DMS 273 (cell line): ENCODE data around the gene NR4A1.

Experiments
- DNase-seq: peaks from one replicate; lab custom pipeline; 2025; ENCODE audit not compliant: unreplicated experiment; lab: John Stamatoyannopoulos, UW

Gene NR4A1

DNA sequence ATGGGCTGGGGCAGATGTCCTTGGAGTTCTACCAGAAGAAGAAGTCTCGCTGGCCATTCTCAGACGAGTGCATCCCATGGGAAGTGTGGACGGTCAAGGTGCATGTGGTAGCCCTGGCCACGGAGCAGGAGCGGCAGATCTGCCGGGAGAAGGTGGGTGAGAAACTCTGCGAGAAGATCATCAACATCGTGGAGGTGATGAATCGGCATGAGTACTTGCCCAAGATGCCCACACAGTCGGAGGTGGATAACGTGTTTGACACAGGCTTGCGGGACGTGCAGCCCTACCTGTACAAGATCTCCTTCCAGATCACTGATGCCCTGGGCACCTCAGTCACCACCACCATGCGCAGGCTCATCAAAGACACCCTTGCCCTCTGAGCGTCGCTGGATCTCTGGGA, 25.6 kb downstream of the NR4A1 start:
- no peak for DNase-seq

DNA sequence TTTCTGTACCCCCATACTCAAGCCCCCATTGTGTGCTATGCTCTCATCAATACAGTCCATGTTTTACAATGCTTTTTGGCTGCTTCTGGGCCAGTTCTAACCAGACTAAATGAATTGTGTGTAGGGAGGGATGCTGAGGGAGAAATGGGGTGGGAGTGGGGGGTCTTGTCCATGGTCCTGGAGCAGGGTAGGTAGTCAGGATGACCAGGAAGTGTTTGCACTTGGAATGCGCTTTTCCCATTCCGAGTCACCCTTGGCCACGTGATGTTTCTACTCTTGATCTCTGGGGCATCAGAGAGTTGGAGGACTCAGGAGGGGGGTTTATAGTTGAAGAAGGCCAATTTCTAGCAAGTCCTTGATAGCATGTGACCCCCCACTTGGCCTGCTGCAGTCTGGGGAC, 27.0 kb downstream of the NR4A1 start:
- no peak for DNase-seq

DNA sequence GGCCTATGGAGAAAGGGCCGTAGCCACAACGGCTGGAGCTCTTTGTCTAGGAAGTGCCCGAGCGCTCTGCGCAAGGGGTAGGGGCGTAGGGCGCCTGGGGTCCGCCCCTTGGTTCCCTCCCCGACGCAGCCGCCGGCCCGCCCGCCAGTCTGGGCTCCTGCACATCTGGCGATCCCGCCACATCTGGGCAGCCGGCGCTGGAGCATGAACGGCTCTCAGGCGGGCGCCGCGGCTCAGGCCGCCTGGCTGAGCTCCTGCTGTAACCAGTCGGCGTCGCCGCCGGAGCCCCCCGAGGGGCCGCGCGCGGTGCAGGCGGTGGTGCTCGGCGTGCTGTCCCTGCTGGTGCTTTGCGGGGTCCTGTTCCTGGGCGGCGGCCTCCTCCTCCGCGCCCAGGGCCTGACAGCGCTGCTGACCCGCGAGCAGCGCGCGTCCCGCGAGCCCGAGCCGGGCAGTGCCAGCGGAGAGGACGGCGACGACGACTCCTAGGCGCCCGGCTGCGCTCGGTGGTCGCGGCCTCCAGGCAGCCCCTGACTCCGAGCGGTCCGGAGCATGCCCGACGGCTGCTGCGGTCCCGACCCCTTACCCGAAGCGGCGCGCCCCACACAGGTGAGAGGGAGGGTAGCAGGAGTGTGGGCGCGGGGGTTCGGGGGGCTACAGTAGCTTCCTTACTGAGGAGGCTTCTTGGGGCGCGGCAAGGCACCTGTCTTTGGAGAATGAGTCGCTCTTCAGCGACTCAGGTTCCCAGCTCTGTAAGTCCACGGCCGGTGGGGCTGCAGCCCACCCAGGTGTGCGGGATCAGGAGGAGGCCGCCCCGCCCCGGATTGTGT, 28.5 kb downstream of the NR4A1 start, which contains the start of gene SMIM41:
Gene SMIM41 (plus strand): TSS at position 129 of the 827 bp plus-strand sequence. CDS start 76 bp downstream, at position 205.
- DNase-seq, result no peak

DNA sequence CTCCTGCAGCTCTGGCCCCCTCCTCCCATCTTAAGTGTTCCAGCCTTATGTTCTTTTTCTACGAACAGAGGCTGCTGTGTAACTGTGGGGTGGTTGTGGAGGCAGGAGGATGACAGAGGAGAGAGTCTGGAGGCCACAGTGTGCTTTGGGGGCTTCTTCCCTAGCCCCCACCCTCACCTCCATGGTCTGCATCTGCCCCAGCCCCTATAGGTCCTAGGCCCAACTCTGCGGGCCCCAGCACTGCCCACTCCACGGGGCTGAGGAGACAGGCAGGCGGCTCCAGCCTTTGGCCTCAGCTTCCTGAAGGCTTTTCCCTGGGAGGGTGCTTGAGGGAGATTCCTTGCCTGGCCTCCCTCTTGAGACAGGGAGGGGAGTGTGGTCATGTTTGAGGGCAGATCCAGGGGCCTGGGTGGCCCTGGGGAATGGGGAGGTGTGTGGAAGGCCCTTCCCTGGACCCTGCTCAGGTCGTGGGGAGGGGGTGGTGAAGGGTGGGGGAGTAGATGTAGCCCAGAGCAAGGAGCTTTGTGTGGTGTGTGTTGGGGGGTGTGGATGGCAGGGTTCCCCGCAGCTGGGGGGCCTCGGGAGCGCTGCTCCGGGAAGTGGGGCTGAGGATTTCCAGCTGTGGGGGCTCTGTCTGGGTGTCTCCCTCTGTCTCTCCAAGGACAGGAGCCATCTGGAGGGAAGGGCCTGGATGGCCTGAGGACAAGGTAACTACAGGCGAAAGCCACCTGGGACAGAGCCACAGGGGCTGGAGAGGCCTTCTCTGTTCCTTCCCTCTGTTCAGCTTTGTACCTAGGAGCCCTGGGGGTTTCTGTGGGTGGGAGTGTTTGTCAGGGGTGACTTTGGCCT, 29.4 kb downstream of the NR4A1 start:
- DNase-seq, result no peak

DNA sequence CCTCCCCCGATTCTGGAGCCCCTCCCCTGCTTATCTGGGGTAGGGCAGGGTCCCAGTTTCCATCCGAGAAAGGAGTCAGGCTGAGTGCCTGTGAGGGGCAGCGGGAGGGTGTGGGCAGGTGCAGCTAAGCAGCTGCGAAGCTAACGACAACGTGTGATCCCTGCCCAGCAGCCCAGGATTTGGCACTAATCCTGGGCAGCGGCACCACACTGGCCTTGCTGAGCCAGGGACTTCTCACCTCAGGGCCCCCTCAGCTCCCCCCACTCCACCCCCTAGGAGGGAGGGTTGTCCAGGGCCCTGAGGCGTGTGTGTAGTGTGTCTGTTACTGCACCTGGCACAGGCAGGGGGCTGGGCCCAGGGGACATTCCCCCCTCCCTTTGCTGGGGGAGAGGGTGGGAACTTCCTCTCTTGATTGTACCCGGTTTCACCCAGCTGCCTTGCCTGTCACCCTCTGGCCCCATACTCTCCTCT, 30.1 kb downstream of the NR4A1 start:
- no peak for DNase-seq

DNA sequence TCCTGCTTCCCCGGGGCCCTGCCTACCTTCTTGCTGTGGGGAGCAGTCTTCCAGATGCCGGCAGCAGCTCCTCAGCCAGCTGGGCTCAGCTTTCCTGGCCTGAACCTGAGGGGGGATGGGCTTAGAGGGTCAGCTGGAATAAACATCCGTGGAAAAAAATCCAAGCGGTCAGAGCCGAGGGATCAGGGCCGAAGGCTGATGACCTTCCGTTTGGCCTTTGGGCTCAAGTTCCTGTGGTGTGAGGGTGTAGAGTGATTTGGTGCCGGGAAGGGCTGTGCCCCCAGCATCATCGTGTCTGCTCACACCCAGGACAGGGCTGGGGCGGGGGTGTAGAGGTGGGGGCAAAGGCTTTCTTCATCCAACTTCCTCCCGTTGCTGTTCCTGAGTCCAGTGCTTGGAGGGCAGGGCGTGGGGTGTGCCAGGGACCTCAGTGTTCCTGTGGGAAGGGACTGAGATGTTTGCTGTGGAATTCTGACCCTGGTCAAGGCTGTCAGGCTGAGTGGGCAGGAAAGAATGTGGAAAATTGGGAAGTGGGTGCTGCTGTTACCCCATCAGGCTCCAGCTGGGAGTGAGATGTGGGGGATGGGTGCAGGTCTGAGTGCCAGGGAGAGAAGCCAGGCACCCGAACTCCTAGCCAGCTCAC, 30.9 kb downstream of the NR4A1 start:
- no peak for DNase-seq

DNA sequence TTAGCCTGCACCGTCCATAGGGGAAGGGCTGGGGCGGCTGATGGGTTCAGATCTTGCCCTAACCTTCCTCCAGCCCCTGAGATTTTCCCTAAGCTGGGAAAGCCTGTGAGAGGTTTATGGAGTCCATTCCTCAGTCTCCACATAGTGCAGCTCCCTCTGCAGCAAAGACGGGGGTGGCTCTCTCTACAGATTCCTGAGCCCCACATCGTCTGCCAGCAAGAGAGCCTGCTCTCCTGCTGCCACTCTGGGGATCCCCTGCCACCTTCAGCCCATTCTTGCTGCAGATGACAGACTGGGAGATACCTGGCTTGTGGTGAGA, 31.4 kb downstream of the NR4A1 start:
- DNase-seq, result no peak

DNA sequence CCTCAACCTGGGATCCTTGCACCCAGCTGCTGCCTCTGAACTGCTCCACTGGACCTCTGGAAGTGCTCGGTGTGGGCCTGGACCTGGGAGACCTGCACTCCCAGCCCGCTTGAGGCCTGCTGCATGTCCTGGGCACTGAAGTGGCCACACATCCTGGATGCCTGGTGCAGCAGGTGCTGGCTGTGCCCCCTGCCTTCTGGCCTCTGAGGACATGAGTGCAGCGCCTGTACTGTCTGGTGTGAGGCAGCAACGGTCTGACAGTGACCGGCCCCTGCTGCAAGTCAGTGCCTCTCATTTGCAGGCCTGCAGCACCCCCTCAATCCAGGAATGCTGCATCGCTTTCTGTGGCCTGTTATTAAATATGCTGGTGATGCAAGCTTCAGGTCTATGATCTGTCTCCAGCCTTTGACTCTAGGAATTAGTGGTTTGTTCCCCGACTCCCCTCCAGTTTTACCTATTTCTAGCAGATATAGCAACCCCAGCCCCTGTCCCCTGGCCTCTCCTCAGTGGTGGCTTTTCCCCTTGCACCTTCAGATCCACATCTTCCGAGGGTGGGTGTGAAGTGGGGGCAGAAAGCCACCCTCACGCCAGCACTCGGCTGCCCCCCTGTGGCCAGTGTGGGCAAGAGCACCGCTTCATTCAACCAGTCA, 31.9 kb downstream of the NR4A1 start:
- peak; percentile 75 for DNase-seq

DNA sequence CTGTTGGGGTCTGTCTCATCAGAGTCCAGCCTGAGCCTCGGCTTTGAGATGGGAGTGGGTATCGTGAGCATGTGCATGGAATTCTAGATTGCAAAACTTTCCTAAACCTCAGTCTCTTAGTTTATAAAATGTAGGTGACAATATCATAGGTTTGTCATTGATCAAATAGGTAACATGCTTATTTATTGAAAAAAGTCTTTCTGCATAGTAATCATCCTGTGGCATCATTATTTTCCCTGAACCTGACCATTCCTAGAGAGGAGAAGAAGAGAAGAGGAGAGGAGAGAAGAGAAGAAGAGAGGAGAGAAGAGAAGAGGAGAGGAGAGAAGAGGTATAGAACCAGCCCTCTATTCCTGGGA, 32.4 kb downstream of the NR4A1 start:
- DNase-seq, result no peak

DNA sequence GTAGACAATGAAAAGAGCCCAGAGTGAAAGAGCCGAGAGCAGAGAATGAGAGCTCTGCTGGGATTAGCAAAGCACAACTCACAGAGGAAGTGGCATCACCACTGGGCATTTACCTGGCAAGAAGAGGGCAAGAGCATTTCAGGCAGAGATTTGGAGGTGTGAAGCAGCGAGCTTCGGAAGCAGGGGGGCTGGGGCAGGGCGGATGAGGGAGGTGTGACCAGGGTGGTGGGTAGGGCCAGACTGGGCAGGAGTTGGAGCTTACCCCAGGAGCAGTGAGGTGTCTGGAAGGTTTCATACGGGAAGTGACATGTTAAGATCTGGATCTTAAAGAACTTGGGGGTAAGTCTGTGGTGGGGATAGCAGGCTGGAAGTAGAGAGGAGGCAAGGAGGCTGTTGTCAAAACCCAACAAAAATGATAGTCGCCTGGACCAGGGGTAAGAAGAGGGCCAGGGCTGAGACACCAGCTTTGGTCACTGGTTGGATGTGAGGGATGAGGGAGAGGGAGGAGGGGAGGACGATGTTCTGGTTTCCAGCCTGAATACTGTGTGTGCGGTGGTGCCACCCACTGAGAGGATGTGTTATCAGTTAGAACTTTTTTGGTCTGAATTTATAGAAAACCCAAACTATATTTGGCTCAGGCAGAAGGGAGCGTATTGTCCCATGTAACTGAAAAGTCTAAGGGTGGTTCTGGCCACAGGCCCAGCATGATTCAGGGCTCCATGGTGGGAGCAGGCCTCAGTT, 33.4 kb downstream of the NR4A1 start:
- DNase-seq, result no peak

DNA sequence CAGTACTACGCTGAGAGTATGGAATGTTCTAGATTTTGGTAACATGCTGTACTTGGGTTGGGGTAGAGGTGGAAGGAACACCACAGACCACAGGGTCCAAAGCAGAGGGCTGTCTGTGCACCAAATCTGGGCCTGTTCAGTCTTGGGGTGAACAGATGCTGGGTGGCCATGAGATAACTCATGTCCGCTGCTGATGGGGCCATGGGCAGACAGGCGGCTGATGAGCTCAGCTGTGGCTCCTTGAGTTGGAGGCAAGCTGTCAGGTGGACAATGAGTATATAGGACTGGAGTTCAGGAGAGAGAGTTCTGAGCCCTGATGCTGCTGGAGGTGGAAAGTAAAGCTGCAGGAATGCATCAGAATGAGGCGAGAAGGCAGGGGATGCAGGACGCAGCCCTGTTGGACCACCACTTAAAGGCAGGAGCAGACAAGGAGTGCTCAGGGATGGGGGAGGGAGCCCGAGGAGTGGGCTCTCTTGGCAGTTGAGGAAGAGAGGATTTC, 34.5 kb downstream of the NR4A1 start:
- DNase-seq, result no peak

DNA sequence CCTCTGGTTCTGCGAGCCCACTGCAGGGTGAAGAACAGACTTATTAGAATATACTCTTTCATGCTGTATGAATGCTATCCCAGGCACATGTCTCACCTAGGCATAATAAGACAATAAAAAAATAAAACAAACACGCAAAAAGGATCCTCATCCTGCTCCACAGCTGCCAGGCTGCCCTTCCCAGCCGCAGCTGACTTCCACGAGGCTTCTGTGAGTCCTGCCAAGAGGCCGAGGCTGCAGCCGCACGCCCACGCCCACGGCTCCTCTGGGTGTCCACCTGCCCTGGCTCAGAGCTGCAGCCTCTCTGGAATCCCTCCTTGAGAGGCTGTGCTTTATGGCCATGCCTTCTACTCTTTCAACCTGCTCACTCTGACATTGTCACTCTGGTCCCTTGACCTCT, 35.1 kb downstream of the NR4A1 start:
- no peak for DNase-seq

DNA sequence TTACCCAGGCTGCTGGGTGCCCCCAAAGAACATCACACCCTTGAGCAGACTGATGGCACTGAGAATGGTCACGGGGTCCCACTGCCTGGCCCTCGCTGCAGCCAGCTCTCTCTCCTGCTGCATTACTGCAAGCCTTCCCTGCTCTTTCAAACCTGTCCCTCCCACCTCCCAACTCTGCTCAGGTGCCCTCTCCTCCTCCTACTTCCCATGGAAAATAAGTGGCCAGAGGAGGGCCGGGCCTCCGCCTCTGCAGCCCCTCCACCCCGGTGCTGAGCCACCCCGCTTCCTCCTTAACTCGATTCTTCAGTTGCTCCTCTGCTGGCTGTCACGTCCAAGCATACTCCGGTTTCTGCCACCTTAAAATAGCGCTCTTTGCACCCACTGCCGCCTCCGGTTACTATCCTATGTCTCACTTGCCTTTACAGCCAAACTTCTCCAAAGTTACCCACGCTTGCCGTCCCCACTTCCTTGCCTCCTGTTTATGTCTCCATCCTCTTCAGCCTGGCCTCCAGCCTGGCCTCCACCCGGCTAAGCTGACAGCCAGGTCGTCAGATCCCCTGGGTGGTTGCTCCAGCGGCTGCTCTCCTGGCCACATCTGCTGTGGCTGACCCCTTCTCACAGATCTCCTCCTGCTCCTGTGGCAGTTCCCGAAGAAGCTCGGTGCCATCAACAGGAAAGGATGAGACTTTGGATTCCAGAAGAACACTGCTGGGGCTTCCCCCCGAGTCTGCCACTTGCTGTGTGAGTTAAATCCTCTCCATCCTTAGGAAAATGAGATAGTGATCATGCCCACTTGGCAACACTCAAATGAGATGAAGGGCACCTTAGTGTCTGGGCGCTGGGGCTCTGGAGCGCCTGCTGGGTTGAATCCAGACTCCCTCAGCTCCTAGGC, 35.9 kb downstream of the NR4A1 start:
- DNase-seq, result no peak

DNA sequence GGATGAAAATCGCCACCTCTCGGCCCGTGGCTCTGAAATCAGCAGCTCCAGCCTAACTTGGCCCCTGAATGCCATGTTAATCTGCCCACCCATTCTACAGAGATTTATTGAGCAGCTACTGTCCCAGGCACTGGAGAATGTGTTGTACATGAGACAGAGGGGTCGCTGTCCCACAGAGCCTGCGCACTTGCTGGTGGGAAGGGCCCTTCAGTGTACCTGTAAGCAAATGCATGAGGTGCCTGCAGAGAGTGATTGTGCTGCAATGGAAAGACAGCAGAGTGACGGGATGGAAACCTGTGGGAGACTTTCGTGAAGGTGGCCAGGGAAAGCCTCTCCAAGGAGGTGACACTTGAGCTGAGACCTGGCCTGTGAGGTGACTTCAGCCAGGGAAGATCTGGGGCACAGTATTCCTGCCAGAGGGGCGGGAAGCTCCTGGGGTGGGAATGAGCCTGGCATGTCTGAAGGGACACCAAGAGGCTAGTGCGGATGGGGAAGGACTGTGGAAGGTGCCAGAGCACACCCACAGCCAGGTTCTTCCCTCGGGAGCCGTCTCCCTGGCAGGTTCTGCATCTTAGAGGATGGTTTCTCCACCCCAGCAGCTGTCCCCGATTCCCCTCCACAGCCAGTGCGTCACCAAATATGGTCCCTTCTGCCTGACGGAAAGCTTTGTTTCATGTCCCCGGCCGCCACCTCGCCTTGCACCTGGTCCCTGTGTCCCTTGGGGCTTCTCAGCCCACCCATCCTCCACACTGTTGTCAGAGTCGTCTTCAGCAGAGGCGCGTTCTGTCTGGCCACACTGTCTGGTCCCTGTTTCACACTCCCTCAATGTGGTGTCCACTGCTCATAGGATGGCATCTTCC, 36.9 kb downstream of the NR4A1 start:
- no peak for DNase-seq

DNA sequence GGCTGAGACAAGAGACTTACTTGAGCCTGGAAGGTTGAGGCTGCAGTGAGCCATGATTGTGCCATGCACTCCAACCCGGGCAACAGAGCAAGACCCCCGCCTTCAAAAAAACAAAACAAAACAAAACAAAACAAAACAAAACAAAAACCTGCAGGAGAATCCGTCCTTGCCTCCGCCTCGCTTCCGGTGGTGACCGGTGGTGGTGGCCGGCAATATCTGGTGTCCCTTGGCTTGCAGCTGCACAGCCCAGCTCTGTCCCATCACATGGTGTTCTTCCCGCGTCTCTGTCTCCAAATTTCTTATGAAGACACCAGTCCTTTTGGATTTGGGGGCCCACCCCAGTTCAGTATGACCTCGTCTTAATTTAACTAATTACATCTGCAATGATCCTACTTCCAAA, 38.2 kb downstream of the NR4A1 start:
- DNase-seq, result no peak

DNA sequence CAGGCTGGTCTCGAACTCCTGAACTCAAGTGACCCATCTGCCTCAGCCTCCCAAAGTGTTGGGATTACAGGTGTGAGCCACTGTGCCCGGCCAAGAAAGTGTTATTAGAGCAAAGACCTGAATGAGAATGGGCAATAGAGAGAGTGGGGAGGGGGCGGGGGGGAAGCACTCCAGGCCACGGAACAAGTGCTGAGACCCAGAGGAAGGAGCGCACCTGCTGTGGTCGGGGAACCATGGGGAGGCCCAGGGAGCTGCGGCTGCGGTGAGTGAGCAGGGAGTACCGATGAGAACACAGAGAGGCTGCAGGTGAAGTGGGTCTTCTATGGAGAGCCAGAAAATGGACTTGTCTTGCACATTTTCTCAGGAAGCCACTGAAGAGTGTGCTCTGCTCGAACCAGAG, 39.0 kb downstream of the NR4A1 start:
- DNase-seq, result no peak

DNA sequence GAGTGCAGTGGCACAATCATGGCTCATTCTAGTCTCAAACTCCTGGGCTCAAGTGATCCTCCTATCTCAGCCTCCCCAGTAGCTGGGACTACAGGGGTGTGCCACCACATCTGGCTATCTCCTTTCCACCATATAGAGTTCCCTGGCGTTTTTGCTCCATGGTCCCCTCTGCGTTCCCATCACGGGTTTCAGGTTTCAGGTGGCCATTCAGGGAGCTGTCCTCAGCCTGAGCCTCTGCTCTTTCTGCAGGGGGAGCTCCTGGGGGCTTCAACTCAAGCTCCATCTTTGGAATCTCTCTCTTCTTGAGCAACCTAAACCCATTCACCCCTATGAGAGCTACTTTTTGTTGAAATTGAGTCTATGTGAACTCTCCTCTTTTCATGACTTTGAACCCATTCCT, 39.8 kb downstream of the NR4A1 start:
- no peak for DNase-seq

DNA sequence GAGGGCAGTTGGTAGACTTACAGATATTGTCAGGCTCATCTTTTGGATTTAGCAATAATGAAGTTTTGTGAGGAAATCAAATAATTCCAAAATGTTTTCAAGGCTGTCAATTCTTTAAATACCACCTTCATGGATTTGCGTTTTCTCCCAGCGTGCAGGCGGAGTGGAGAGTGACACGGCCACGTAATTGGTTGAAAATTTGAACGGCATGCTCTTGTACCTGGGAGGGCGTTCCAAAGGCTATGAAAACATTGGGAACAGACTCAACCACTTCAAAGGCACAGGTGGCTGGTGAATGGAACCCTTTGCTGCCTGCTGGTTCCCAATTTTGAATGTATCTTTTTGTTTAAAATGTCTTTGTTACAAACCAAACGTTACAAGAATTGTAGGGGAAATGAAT, 40.6 kb downstream of the NR4A1 start:
- DNase-seq, result no peak

DNA sequence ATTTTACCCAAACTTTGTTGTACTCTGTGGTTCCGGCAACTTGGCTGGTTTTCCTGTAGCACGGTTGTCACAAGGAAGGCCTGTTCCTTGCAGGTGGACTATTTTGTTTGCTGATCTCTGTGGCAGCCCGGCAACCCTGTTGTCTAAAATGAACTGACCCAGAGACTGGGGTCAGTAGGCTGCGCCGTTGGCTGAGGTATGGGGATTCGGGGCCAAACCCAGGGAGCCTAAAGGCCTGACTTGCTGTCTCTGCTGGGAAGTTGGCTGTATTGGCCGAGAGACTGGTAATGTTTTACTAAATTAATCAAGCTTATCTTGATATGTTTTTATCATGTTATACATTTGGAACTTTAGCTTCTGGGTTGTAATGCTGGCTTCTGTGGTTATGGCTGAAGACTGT, 42.1 kb downstream of the NR4A1 start:
- DNase-seq, result no peak
